PC-3 (cell line): ENCODE data around the gene SVIL.

Experiments used
- CTCF ChIP-seq: fragments of 300-600 bp; sonication (generic); conservative IDR thresholded peaks from 2 replicates; pipeline ENCODE4 v1.5.1; 2017; ENCODE audit warnings: antibody characterized with exemption, low read depth, mild to moderate bottlenecking, low read length
- EZH2phosphoT487 ChIP-seq: fragments of 300-600 bp; sonication (generic); IDR thresholded peaks from 2 replicates; pipeline ENCODE4 v1.6.1; 2018; ENCODE audit warnings: mild to moderate bottlenecking, antibody characterized with exemption, low read length, borderline replicate concordance

GRCh38 chr10:29651767-29652166 is 17.0 kb upstream of the SVIL start:
- TF ChIP-seq EZH2phosphoT487 (no peak), CTCF (no peak)
